ENCODE measurements around the gene NANS. TPM values are rescaled to one million over a fixed set of nuclear protein-coding genes. Genes with fewer than 3 reads are reported as not detected.

NANS gene
- total RNA-seq, 3 donors from 2014 or later: 43.8 to 80.6 (median 54.7) TPM

GRCh38 chr9:98099346-98099745 lies 42.8 kb downstream of the NANS start:
- no peaks in the 10 kb centered on the region for H3K36me3 ChIP-seq
- TF ChIP-seq CTCF (IDR thresholded peaks at IDR 0.05) (no peak), POLR2A (IDR thresholded peaks at IDR 0.05) (no peak), POLR2AphosphoS5 (IDR thresholded peaks at IDR 0.05) (no peak)
- intact Hi-C loops (cut with DNase I; ENCODE audit: low total_unique reads): no loop called here
- no peaks in the 10 kb centered on the region for H3K4me1 ChIP-seq
- no peak for DNase-seq (ENCODE audit: low spot score in 2 of 2)
- H3K4me3 ChIP-seq: no peak overlapping the region
- peak overlapping the region; percentile 57 to 71 for H3K27ac ChIP-seq
- no peaks in the 10 kb centered on the region for H3K9me3 ChIP-seq
- H3K27me3 ChIP-seq: no peaks in the 10 kb centered on the region

GRCh38 chr9:98099898-98100297 lies 43.4 kb downstream of the NANS start:
- peak overlapping the region; percentile 57 to 62 for H3K27ac ChIP-seq
- no peaks in the 10 kb centered on the region for H3K27me3 ChIP-seq
- no peaks in the 10 kb centered on the region for H3K36me3 ChIP-seq
- no peak overlapping the region for H3K4me3 ChIP-seq
- no peak for DNase-seq (ENCODE audit: low spot score in 2 of 2)
- no peaks in the 10 kb centered on the region for H3K4me1 ChIP-seq
- TF ChIP-seq POLR2AphosphoS5 (IDR thresholded peaks at IDR 0.05) (no peak), POLR2A (IDR thresholded peaks at IDR 0.05) (no peak)
- H3K9me3 ChIP-seq: no peaks in the 10 kb centered on the region
- intact Hi-C loops (cut with DNase I; ENCODE audit: low total_unique reads): no loop called here

GRCh38 chr9:98100456-98100855 lies 43.9 kb downstream of the NANS start:
- TF ChIP-seq CTCF (IDR thresholded peaks at IDR 0.05): no peak
- TF ChIP-seq POLR2AphosphoS5 (IDR thresholded peaks at IDR 0.05): no peak
- TF ChIP-seq POLR2A (IDR thresholded peaks at IDR 0.05): no peak
- H3K27ac ChIP-seq: peak overlapping the region in 1 of 2 donors; percentile 57
- no peaks in the 10 kb centered on the region for H3K4me1 ChIP-seq
- intact Hi-C loops (cut with DNase I; ENCODE audit: low total_unique reads): no loop called here
- H3K9me3 ChIP-seq: no peaks in the 10 kb centered on the region
- H3K36me3 ChIP-seq: no peaks in the 10 kb centered on the region
- DNase-seq (ENCODE audit: low spot score in 2 of 2): no peak
- no peaks in the 10 kb centered on the region for H3K27me3 ChIP-seq
- no peak overlapping the region for H3K4me3 ChIP-seq

GRCh38 chr9:98101416-98101815 lies 44.9 kb downstream of the NANS start:
- TF ChIP-seq POLR2AphosphoS5 (IDR thresholded peaks at IDR 0.05) (no peak), POLR2A (IDR thresholded peaks at IDR 0.05) (no peak), CTCF (IDR thresholded peaks at IDR 0.05) (no peak)
- no peaks in the 10 kb centered on the region for H3K27me3 ChIP-seq
- intact Hi-C loops (cut with DNase I; ENCODE audit: low total_unique reads): no loop called here
- H3K4me1 ChIP-seq: no peaks in the 10 kb centered on the region
- no peak overlapping the region for H3K4me3 ChIP-seq
- no peaks in the 10 kb centered on the region for H3K9me3 ChIP-seq
- H3K27ac ChIP-seq: no peak overlapping the region
- H3K36me3 ChIP-seq: no peaks in the 10 kb centered on the region
- DNase-seq (ENCODE audit: low spot score in 2 of 2): no peak

- DNase-seq (ENCODE audit: low spot score in 2 of 2): peak in 1 of 2 donors; percentile 37
- intact Hi-C loops (cut with DNase I; ENCODE audit: low total_unique reads): no loop called here
- TF ChIP-seq POLR2A (IDR thresholded peaks at IDR 0.05) (no peak), CTCF (IDR thresholded peaks at IDR 0.05) (no peak), POLR2AphosphoS5 (IDR thresholded peaks at IDR 0.05) (no peak)
- no peak overlapping the region for H3K4me3 ChIP-seq
- H3K9me3 ChIP-seq: no peaks in the 10 kb centered on the region
- H3K36me3 ChIP-seq: no peaks in the 10 kb centered on the region
- no peak overlapping the region for H3K27ac ChIP-seq
- H3K4me1 ChIP-seq: no peaks in the 10 kb centered on the region
- H3K27me3 ChIP-seq: no peaks in the 10 kb centered on the region
These were observed 45.3 kb downstream of the NANS start for GRCh38 chr9:98101868-98102273.

- TF ChIP-seq POLR2AphosphoS5 (IDR thresholded peaks at IDR 0.05): no peak
- no peak for TF ChIP-seq CTCF (IDR thresholded peaks at IDR 0.05)
- TF ChIP-seq POLR2A (IDR thresholded peaks at IDR 0.05): no peak
- H3K4me3 ChIP-seq: no peak overlapping the region
- no peaks in the 10 kb centered on the region for H3K4me1 ChIP-seq
- peak overlapping the region in 1 of 2 donors; percentile 19 for H3K27ac ChIP-seq
- H3K27me3 ChIP-seq: no peaks in the 10 kb centered on the region
- no peaks in the 10 kb centered on the region for H3K36me3 ChIP-seq
- DNase-seq (ENCODE audit: low spot score in 2 of 2): no peak
- H3K9me3 ChIP-seq: peaks cover 0 to 6% of the 10 kb centered on the region in 2 donors
- intact Hi-C loops (cut with DNase I; ENCODE audit: low total_unique reads): no loop called here
These were observed 47.9 kb downstream of the NANS start for GRCh38 chr9:98104445-98104881.
